SK-N-SH (cell line): ENCODE results near the gene MAML3. TPM values are rescaled to one million over a fixed set of nuclear protein-coding genes. Genes with fewer than 3 reads are reported as not detected.

ENCODE experiments used
- CHD2 ChIP-seq: fragments of 150-350 bp; IDR thresholded peaks from 2 replicates; pipeline ENCODE4 v1.6.1; 2018; ENCODE audit warnings: low read length; ENCODE audit not compliant: partially characterized antibody
- ELF1 ChIP-seq: IDR thresholded peaks from 2 replicates; pipeline ENCODE4 v1.4.0; 2012
- FOXJ3 ChIP-seq: sonication (generic); formaldehyde crosslinking; IDR thresholded peaks from 2 replicates; pipeline ENCODE4 v1.5.1; 2020; ENCODE audit warnings: mild to moderate bottlenecking, missing genetic modification reagents
- FOXM1 ChIP-seq: IDR thresholded peaks from 2 replicates; pipeline ENCODE4 v1.4.0; 2012; ENCODE audit warnings: low read depth, mild to moderate bottlenecking
- GABPA ChIP-seq: IDR thresholded peaks from 2 replicates; pipeline ENCODE4 v1.4.0; 2012; ENCODE audit warnings: low read depth, mild to moderate bottlenecking
- GATA2 ChIP-seq: sonication (generic); formaldehyde crosslinking; IDR thresholded peaks from 2 replicates; pipeline ENCODE4 v1.5.0; 2020; ENCODE audit warnings: mild to moderate bottlenecking, missing genetic modification reagents
- JUND ChIP-seq: IDR thresholded peaks from 2 replicates; pipeline ENCODE4 v1.4.0; 2012
- MEF2A ChIP-seq: IDR thresholded peaks from 2 replicates; pipeline ENCODE4 v1.4.0; 2012; ENCODE audit warnings: low read depth, borderline replicate concordance
- NFIC ChIP-seq: IDR thresholded peaks from 2 replicates; pipeline ENCODE4 v1.4.0; 2012; ENCODE audit warnings: borderline replicate concordance
- NRF1 ChIP-seq: IDR thresholded peaks from 2 replicates; pipeline ENCODE4 v1.6.1; 2012; ENCODE audit warnings: low read depth, mild to moderate bottlenecking, low read length
- RCOR1 ChIP-seq: fragments of 150-350 bp; IDR thresholded peaks from 2 replicates; pipeline ENCODE4 v1.6.1; 2017; ENCODE audit warnings: antibody characterized with exemption, low read length
- RFX5 ChIP-seq: IDR thresholded peaks from 2 replicates; pipeline ENCODE4 v1.6.1; 2012; ENCODE audit warnings: mild to moderate bottlenecking, improper control_type of control experiment, low read length
- RXRA ChIP-seq: IDR thresholded peaks from 2 replicates; pipeline ENCODE4 v1.4.0; 2012; ENCODE audit warnings: low read depth, mild to moderate bottlenecking, borderline replicate concordance
- SIN3A ChIP-seq: IDR thresholded peaks from 2 replicates; pipeline ENCODE4 v1.6.1; 2012; ENCODE audit warnings: low read depth, mild to moderate bottlenecking, low read length, moderate library complexity, borderline replicate concordance
- TAF1 ChIP-seq: IDR thresholded peaks from 2 replicates; pipeline ENCODE4 v1.6.1; 2012; ENCODE audit warnings: low read depth, mild to moderate bottlenecking, low read length, moderate library complexity, borderline replicate concordance
- TEAD4 ChIP-seq: IDR thresholded peaks from 2 replicates; pipeline ENCODE4 v1.4.0; 2012; ENCODE audit warnings: mild to moderate bottlenecking, borderline replicate concordance; ENCODE audit not compliant: insufficient read depth
- polyA plus RNA-seq, 3 experiments: library from polyadenylated mRNA; depleted of rRNA; stranded (reverse); fragments of >200 nt; gene quantifications; 2 replicates each; pipeline ENCODE4 v1.2.3, GENCODE V29; 2012
- TF ChIP-seq, protein P1 (sequence below): IDR thresholded peaks from 2 replicates; pipeline ENCODE4; 2012
- TF ChIP-seq, protein P2 (sequence below): fragments of 150-350 bp; IDR thresholded peaks from 2 replicates; pipeline ENCODE4 v1.6.1; 2017; ENCODE audit warnings: antibody characterized with exemption, low read length, low read depth, borderline replicate concordance
- TF ChIP-seq, protein P3 (sequence below): IDR thresholded peaks from 2 replicates; pipeline ENCODE4 v1.6.1; 2012; ENCODE audit warnings: mild to moderate bottlenecking, low read depth, low read length, moderate library complexity
- TF ChIP-seq, protein P4 (sequence below): IDR thresholded peaks from 2 replicates; pipeline ENCODE4 v1.4.0; 2012; ENCODE audit warnings: low read depth
- TF ChIP-seq, protein P5 (sequence below): fragments of 150-350 bp; IDR thresholded peaks from 2 replicates; pipeline ENCODE4 v1.6.1; 2016; ENCODE audit warnings: mild to moderate bottlenecking, low read depth, low read length
- TF ChIP-seq, protein P6 (sequence below): IDR thresholded peaks from 2 replicates; pipeline ENCODE4 v1.4.0; 2012; ENCODE audit warnings: low read depth, borderline replicate concordance

The MAML3 gene
- polyA plus RNA-seq, 1 of the 3 experiments (the other 2 are of a cell fraction), result 5.3 TPM

DNA sequence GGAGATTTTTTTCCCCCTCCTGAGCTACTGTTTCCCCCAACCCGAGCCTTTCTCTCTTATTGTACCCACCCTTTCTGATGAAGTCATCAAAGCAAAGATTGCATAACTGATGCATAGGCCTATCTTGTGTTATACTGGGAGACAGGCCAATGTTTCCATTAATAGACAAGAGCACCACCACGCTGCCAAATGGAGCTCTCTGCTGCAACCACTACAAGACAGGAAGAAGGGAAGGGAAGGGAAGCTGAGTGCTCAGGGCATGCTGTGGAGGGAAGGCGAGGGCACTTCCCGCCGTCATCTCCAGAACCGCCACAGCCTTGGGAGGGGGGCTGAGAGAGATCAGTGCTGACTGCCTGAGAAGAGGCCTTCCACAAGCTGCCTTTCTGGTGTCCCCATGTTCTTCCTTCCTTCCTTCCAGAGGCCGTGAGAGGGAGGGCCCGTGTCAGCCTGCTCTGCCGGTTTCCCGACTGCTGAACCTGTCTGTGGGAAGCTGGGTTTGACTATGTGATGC is 413.4 kb downstream of the MAML3 start (continued):
- TF ChIP-seq, protein P1, sequence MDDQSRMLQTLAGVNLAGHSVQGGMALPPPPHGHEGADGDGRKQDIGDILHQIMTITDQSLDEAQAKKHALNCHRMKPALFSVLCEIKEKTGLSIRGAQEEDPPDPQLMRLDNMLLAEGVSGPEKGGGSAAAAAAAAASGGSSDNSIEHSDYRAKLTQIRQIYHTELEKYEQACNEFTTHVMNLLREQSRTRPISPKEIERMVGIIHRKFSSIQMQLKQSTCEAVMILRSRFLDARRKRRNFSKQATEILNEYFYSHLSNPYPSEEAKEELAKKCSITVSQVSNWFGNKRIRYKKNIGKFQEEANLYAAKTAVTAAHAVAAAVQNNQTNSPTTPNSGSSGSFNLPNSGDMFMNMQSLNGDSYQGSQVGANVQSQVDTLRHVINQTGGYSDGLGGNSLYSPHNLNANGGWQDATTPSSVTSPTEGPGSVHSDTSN, result no peak; the same call in 1 of the 2 replicates
- TF ChIP-seq FOXJ3 (CRISPR knock-in tag) (peak; percentile 68; the same call in 1 of the 2 replicates), NRF1 (no peak), TAF1 (no peak), ELF1 (0 out of 2 replicates have a peak, but pooled peaks have one; percentile 23), RCOR1 (peak; percentile 38; the same call in 1 of the 2 replicates), RXRA (no peak), SIN3A (no peak), JUND (0 out of 2 replicates have a peak, but pooled peaks have one; percentile 15), GATA2 (peak; percentile 53), FOXM1 (no peak), MEF2A (peak; percentile 91; the same call in 1 of the 2 replicates), RFX5 (no peak), CHD2 (no peak), TEAD4 (no peak), GABPA (peak; percentile 35; the same call in 1 of the 2 replicates), NFIC (peak; percentile 92)
- TF ChIP-seq, protein P2, sequence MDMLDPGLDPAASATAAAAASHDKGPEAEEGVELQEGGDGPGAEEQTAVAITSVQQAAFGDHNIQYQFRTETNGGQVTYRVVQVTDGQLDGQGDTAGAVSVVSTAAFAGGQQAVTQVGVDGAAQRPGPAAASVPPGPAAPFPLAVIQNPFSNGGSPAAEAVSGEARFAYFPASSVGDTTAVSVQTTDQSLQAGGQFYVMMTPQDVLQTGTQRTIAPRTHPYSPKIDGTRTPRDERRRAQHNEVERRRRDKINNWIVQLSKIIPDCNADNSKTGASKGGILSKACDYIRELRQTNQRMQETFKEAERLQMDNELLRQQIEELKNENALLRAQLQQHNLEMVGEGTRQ, result no peak
- TF ChIP-seq, protein P3, sequence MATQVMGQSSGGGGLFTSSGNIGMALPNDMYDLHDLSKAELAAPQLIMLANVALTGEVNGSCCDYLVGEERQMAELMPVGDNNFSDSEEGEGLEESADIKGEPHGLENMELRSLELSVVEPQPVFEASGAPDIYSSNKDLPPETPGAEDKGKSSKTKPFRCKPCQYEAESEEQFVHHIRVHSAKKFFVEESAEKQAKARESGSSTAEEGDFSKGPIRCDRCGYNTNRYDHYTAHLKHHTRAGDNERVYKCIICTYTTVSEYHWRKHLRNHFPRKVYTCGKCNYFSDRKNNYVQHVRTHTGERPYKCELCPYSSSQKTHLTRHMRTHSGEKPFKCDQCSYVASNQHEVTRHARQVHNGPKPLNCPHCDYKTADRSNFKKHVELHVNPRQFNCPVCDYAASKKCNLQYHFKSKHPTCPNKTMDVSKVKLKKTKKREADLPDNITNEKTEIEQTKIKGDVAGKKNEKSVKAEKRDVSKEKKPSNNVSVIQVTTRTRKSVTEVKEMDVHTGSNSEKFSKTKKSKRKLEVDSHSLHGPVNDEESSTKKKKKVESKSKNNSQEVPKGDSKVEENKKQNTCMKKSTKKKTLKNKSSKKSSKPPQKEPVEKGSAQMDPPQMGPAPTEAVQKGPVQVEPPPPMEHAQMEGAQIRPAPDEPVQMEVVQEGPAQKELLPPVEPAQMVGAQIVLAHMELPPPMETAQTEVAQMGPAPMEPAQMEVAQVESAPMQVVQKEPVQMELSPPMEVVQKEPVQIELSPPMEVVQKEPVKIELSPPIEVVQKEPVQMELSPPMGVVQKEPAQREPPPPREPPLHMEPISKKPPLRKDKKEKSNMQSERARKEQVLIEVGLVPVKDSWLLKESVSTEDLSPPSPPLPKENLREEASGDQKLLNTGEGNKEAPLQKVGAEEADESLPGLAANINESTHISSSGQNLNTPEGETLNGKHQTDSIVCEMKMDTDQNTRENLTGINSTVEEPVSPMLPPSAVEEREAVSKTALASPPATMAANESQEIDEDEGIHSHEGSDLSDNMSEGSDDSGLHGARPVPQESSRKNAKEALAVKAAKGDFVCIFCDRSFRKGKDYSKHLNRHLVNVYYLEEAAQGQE, result no peak
- TF ChIP-seq, protein P4, sequence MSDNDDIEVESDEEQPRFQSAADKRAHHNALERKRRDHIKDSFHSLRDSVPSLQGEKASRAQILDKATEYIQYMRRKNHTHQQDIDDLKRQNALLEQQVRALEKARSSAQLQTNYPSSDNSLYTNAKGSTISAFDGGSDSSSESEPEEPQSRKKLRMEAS, result peak; percentile 93
- TF ChIP-seq, protein P5, sequence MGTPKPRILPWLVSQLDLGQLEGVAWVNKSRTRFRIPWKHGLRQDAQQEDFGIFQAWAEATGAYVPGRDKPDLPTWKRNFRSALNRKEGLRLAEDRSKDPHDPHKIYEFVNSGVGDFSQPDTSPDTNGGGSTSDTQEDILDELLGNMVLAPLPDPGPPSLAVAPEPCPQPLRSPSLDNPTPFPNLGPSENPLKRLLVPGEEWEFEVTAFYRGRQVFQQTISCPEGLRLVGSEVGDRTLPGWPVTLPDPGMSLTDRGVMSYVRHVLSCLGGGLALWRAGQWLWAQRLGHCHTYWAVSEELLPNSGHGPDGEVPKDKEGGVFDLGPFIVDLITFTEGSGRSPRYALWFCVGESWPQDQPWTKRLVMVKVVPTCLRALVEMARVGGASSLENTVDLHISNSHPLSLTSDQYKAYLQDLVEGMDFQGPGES, result no peak
- TF ChIP-seq, protein P6, sequence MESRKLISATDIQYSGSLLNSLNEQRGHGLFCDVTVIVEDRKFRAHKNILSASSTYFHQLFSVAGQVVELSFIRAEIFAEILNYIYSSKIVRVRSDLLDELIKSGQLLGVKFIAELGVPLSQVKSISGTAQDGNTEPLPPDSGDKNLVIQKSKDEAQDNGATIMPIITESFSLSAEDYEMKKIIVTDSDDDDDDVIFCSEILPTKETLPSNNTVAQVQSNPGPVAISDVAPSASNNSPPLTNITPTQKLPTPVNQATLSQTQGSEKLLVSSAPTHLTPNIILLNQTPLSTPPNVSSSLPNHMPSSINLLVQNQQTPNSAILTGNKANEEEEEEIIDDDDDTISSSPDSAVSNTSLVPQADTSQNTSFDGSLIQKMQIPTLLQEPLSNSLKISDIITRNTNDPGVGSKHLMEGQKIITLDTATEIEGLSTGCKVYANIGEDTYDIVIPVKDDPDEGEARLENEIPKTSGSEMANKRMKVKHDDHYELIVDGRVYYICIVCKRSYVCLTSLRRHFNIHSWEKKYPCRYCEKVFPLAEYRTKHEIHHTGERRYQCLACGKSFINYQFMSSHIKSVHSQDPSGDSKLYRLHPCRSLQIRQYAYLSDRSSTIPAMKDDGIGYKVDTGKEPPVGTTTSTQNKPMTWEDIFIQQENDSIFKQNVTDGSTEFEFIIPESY, result no peak
